ENCODE data around the gene MARK3.

The MARK3 gene

DNA sequence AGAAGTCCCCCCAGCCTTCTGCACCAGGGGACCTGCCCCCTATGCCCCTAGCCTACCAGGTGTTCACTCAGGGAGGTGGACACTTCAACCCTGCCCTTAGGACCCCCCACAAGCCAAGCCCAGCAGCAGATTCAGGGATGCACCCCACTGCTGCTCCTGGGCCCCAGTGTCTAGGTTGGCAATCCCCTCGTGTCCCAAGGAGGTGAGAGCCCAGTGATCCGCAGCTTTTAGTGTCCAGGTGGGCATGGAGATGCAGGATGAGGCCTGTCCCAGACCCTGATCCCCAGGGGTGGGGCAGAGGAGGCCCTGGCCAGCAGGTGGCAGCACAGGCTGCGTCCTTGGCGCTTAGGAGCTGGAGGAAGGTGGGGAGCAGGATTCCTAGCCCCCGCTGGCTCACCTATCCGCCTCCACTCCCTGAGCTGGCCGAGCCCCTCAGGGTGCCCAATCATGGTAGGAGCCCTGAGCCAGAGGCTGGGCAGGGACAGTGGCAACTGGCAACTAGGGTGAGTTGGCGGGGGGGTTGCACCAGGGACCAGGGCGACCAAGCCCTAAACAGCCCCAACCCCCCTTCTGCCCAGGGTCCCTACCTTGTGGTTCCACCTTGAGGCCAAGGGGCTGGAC lies 133.3 kb downstream of the MARK3 start:
- H3K4me3 ChIP-seq (ENCODE audit: low read depth, low read length): no peak overlapping the region
- DNase-seq (ENCODE audit: low read depth, low spot score): no peak
- in situ Hi-C loops (cut with HindIII; ENCODE audit: low sequenced_read_pairs): no loop called here
- TF ChIP-seq, protein P1, sequence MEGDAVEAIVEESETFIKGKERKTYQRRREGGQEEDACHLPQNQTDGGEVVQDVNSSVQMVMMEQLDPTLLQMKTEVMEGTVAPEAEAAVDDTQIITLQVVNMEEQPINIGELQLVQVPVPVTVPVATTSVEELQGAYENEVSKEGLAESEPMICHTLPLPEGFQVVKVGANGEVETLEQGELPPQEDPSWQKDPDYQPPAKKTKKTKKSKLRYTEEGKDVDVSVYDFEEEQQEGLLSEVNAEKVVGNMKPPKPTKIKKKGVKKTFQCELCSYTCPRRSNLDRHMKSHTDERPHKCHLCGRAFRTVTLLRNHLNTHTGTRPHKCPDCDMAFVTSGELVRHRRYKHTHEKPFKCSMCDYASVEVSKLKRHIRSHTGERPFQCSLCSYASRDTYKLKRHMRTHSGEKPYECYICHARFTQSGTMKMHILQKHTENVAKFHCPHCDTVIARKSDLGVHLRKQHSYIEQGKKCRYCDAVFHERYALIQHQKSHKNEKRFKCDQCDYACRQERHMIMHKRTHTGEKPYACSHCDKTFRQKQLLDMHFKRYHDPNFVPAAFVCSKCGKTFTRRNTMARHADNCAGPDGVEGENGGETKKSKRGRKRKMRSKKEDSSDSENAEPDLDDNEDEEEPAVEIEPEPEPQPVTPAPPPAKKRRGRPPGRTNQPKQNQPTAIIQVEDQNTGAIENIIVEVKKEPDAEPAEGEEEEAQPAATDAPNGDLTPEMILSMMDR (IDR thresholded peaks at IDR 0.05; ENCODE audit: low read depth, low read length): peak; percentile 95

DNA sequence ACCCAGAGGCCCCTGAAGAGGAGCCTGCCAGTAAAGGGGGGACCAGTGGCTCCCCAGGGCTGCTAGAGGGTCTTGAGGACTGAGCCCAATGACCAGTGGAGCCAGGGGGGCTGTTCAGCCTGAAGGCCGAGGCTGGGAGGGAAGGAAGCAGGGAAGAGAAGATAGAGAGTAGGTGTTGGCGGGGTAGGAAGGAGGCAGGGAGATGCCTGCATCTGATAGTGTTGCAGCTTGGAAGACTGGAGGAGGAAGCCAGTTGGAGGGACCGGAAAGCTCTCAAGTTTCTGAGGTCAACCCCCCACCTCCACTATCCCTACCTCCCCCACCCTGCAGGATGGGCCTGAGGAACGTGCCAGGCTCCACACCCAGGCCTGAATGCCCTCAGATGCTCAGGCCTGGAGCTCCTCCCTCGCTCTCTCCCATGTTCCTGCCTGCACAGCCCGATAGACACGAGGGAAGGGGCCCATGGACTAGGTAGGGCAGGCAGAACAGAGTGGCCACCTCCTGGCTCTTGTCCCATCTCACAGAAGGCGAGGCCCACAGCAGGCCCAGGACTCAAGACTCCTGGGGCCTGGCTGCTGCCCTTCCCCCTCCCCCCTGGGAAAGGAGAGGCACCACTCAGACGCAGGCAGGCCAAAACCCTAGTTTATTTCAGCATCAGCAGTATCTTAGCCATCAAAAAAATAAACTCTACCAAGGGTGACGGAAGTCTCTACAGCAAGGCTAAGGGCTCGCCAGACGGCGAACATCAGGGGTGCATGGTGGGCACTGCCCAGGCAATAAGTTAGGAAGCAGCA lies 134.0 kb downstream of the MARK3 start:
- H3K4me3 ChIP-seq (ENCODE audit: low read depth, low read length): no peak overlapping the region
- no peak for DNase-seq (ENCODE audit: low read depth, low spot score)
- TF ChIP-seq, protein P1 (IDR thresholded peaks at IDR 0.05; ENCODE audit: low read depth, low read length): no peak
- in situ Hi-C loops (cut with HindIII; ENCODE audit: low sequenced_read_pairs): no loop called here

- no peak overlapping the region for H3K4me3 ChIP-seq (ENCODE audit: low read depth, low read length)
- DNase-seq (ENCODE audit: low read depth, low spot score): no peak
- TF ChIP-seq, protein P1 (IDR thresholded peaks at IDR 0.05; ENCODE audit: low read depth, low read length): no peak
- in situ Hi-C loops (cut with HindIII; ENCODE audit: low sequenced_read_pairs): no loop called here
Observed at GRCh38 chr14:103519837-103520212, 134.6 kb downstream of the MARK3 start.

DNA sequence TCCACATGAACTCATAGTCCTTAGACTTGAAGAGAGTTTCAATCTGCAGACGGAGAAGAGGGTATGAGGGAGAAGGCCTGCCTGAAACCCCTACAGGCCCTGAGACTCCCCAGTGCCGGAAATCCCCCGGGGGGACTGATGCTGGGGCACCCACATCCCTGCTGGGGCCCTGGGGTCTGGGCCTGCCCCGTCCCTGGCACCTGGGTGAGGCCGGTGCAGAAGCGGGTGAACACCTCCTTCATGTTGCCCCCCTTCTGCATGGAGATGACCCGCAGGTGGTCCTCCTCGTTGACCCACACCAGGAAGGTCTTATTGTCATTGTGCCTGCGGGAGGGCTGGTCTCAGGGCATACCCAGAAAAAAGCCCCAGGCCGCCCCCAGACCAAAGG lies 135.0 kb downstream of the MARK3 start:
- in situ Hi-C loops (cut with HindIII; ENCODE audit: low sequenced_read_pairs): no loop called here
- H3K4me3 ChIP-seq (ENCODE audit: low read depth, low read length): no peak overlapping the region
- no peak for DNase-seq (ENCODE audit: low read depth, low spot score)
- TF ChIP-seq, protein P1 (IDR thresholded peaks at IDR 0.05; ENCODE audit: low read depth, low read length): no peak

DNA sequence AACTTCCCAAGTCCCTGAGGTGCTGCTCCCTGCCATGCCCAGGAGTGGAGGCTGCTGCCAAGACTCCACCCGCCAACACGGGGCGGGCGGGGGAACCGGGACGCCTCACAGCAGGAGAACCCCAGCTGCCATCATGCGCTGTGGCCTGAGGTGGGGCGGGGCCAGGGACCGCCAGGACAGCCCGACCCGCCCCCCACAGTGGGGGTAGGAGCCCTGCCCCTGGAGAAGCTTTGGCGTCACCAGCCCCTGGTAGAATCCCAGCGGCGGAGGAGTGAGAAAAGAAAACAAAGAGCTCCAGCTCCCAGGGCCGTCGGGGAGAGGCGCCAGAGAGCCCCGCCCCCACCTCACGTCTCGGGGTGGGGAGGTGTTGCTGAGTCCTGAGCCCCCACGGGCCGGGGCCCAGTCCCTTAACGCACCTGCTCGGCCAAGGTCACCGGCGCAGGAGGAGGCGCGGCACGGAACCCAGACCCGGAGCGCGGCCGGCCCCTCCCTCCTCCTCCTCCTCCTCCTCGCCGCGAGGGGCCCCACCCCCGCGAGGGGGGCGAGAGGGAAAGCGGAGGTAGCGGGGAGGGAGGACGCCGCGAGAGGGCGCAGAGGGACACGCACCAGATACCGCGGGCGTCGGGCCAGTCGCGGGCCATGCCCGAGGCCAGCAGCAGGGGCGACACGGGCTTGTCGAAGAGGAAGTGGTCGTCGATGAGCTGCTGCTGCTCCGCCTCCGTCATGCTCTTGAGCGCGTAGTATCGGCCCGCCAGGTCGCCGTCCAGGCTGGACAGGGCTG lies 135.6 kb downstream of the MARK3 start:
- in situ Hi-C loops (cut with HindIII; ENCODE audit: low sequenced_read_pairs): no loop called here

GRCh38 chr14:103521438-103521950 lies 136.3 kb downstream of the MARK3 start:
- peak overlapping the region; percentile 22 for H3K4me3 ChIP-seq (ENCODE audit: low read depth, low read length)
- DNase-seq (ENCODE audit: low read depth, low spot score): no peak
- in situ Hi-C loops (cut with HindIII; ENCODE audit: low sequenced_read_pairs): no loop called here
- TF ChIP-seq, protein P1 (IDR thresholded peaks at IDR 0.05; ENCODE audit: low read depth, low read length): no peak

More for the DNA sequence above, 135.6 kb downstream of the MARK3 start:
- DNase-seq (ENCODE audit: low read depth, low spot score): peak; percentile 55
- H3K4me3 ChIP-seq (ENCODE audit: low read depth, low read length): peak overlapping the region; percentile 22
- TF ChIP-seq, protein P1 (IDR thresholded peaks at IDR 0.05; ENCODE audit: low read depth, low read length): peak; percentile 40
